Measurements from ENCODE around the gene LMBR1. TPM values are rescaled to one million over a fixed set of nuclear protein-coding genes. Genes with fewer than 3 reads are reported as not detected.

The LMBR1 gene
- total RNA-seq, 4 donors from 2014 or later, result 39.9 to 63.0 (median 59.0) TPM

DNA sequence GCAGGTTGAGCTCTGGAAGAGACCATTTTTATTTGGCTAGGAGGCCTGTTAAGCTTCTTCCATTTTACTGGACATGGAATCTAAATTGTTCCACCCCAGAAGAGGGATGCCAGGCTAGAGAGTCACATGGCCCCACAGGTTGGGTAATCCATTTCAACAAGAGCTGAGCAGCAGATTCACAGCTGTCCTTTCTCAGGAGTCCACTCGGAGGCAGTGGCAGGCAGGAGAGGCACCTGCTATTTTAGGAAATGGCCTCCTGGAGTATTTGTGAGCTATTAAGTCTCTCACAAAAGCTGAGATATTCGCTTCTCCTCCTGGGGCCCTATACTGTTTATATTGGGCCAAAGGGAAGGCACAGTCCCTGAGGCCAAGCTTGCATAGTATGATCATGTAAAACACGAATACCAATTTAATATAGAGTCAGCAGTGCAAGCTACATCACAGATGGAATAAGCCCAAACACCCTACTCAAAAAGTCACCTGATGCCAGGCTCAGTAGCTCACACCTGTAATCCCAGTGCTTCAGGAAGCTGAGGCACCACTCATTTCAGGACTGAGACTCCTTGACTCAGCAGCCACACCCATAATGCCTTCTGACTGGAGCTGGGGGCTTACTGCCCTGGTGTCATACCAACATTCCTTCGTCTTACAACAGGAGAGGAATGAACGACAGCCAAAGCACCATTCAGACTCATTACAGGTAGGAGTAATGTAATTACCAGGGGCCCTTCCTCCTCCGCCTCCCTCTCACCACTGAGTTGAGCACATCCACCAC lies 124.1 kb downstream of the LMBR1 start:
- TF ChIP-seq, protein P1, sequence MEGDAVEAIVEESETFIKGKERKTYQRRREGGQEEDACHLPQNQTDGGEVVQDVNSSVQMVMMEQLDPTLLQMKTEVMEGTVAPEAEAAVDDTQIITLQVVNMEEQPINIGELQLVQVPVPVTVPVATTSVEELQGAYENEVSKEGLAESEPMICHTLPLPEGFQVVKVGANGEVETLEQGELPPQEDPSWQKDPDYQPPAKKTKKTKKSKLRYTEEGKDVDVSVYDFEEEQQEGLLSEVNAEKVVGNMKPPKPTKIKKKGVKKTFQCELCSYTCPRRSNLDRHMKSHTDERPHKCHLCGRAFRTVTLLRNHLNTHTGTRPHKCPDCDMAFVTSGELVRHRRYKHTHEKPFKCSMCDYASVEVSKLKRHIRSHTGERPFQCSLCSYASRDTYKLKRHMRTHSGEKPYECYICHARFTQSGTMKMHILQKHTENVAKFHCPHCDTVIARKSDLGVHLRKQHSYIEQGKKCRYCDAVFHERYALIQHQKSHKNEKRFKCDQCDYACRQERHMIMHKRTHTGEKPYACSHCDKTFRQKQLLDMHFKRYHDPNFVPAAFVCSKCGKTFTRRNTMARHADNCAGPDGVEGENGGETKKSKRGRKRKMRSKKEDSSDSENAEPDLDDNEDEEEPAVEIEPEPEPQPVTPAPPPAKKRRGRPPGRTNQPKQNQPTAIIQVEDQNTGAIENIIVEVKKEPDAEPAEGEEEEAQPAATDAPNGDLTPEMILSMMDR (IDR thresholded peaks at IDR 0.05), result no peak
- TF ChIP-seq POLR2A (IDR thresholded peaks at IDR 0.05), result no peak
- no peak for TF ChIP-seq POLR2AphosphoS5 (IDR thresholded peaks at IDR 0.05)
- TF ChIP-seq EP300 (IDR thresholded peaks at IDR 0.05), result no peak
- no peak for ATAC-seq
- H3K36me3 ChIP-seq, result no peaks in the 10 kb centered on the region
- WGBS, 2 donors (ENCODE audit: low coverage in 1 of 2), result 84 to 93% methylated on average over 2 to 4 of the region's 6 CpGs
- H3K9me3 ChIP-seq, result peaks cover 0 to 10% (median 0%) of the 10 kb centered on the region in 3 donors
- no peaks in the 10 kb centered on the region for H3K4me1 ChIP-seq
- H3K27me3 ChIP-seq, result no peaks in the 10 kb centered on the region
- H3K27ac ChIP-seq, result no peak overlapping the region
- no peak overlapping the region for H3K4me3 ChIP-seq

DNA sequence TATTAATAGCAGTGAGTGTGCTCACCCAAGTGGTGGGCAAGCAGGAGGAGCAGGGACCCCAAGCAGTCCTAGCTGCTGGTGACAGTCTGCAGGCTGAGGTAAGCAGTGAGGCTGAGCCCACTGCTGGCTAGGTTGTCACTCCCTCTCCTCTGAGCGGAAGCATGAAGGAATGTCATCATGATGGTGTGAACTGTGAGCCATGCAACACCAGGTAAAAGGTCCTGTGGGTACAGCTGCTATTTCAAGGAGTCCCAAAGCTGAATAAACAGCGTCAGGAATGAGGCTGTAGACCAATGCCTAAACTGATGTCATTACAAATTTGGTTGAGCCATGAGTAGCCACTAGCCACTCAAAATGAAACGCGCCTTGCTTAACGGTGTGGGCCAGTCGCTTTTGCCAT lies 126.3 kb downstream of the LMBR1 start:
- Histone ChIP-seq H3K36me3 (no peaks in the 10 kb centered on the region), H3K27ac (no peak overlapping the region), H3K27me3 (no peaks in the 10 kb centered on the region), H3K4me1 (no peaks in the 10 kb centered on the region), H3K9me3 (no peaks in the 10 kb centered on the region), H3K4me3 (no peak overlapping the region)
- no peak for ATAC-seq
- no peak for TF ChIP-seq EP300 (IDR thresholded peaks at IDR 0.05)
- TF ChIP-seq, protein P1 (IDR thresholded peaks at IDR 0.05), result no peak
- no peak for TF ChIP-seq POLR2AphosphoS5 (IDR thresholded peaks at IDR 0.05)
- TF ChIP-seq POLR2A (IDR thresholded peaks at IDR 0.05), result no peak
- 90 to 92% methylated on average over 4 to 6 of the region's 6 CpGs for WGBS, 2 donors (ENCODE audit: low coverage in 1 of 2)

DNA sequence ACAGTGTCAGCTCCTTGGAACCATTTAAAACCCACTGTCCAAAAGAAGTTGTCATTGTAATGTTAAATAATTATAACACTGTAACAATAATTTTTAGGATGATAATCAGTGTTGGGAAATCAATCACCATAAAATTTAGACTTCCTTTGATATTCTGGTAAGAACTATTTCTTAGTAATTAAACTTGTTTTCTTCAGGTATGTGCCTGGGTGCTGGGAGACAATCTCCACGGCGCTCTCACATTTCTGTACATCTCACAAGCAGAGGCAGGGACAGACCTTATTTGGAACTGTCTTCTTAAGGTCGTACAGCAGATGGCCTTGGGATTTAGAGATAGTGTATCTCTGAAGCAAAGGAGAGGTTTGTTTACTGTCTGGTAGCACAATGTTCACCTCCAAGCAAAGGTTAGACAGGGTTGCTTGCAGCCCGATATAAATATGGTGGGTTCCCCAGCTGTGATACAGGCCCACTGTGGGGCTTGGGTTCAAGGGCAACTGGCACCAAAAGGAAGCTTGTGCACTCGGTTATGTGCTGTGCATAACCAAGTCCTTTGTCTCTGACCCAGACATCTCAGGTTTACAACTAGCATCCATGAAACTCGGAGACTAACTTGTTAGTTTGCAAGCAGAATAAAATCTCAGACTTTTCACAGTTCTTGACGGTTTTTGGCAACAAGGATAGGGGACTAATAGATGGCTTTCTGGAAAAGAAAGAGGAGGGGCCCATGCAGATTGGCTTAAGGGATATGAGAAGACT lies 126.9 kb downstream of the LMBR1 start:
- no peak for ATAC-seq
- WGBS, 2 donors (ENCODE audit: low coverage in 1 of 2), result 67 to 82% methylated on average over 5 to 6 of the region's 7 CpGs
- TF ChIP-seq EP300 (IDR thresholded peaks at IDR 0.05), result no peak
- TF ChIP-seq, protein P1 (IDR thresholded peaks at IDR 0.05), result no peak
- TF ChIP-seq POLR2AphosphoS5 (IDR thresholded peaks at IDR 0.05), result no peak
- no peak for TF ChIP-seq POLR2A (IDR thresholded peaks at IDR 0.05)

DNA sequence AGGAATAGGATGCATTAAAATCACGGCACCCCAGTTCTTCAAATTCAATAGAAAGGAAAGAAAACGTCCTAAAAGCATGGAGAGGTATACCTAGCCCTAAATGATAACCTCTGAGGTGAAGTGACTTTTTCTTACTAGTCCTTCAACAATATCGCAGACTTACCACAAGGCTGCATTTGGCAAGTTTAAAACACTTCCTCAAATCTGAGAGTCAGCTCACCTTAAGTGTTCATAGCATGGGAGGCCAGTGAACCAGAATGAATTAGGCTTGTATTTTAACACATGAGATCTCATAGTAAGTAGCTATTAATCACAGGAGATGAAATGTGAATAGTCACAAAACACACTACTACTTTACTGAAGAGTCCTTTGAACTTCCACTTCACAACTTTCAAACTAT lies 128.2 kb downstream of the LMBR1 start:
- WGBS, 2 donors (ENCODE audit: low coverage in 1 of 2), result 95 to 100% methylated on average over 3 of the region's 3 CpGs
- Histone ChIP-seq H3K27ac (no peak overlapping the region), H3K36me3 (peaks cover 0 to 4% of the 10 kb centered on the region in 2 donors), H3K4me1 (no peaks in the 10 kb centered on the region), H3K9me3 (no peaks in the 10 kb centered on the region), H3K27me3 (no peaks in the 10 kb centered on the region), H3K4me3 (no peak overlapping the region)
- no peak for ATAC-seq
- TF ChIP-seq POLR2AphosphoS5 (IDR thresholded peaks at IDR 0.05) (no peak), EP300 (IDR thresholded peaks at IDR 0.05) (no peak), POLR2A (IDR thresholded peaks at IDR 0.05) (no peak)
- TF ChIP-seq, protein P1 (IDR thresholded peaks at IDR 0.05), result no peak

More for the DNA sequence above, 126.9 kb downstream of the LMBR1 start:
- Histone ChIP-seq H3K27ac (no peak overlapping the region), H3K4me1 (no peaks in the 10 kb centered on the region), H3K4me3 (no peak overlapping the region), H3K9me3 (no peaks in the 10 kb centered on the region), H3K36me3 (peaks cover 0 to under 1% of the 10 kb centered on the region in 2 donors), H3K27me3 (no peaks in the 10 kb centered on the region)

Data from gastroesophageal sphincter (tissue), 4 donors.